Right cardiac atrium (tissue), 5 donors: ENCODE results near the gene ADM2. TPM values are rescaled to one million over a fixed set of nuclear protein-coding genes. Genes with fewer than 3 reads are reported as not detected.

ENCODE experiments used
- ATAC-seq, 2 donors: fragments of 200-7000 bp; cut with Tn5 transposase; one replicate each; pipeline versions ENCODE4 v1.8.0 to v1.9.1; 2020; ENCODE audit warnings: moderate library complexity in 2 of 2, mild to moderate bottlenecking in 1 of 2
- DNase-seq, 3 donors: peaks; one replicate each; pipeline ENCODE4 v3.0.0-alpha.2; 2020
- H3K27ac ChIP-seq: one replicate; pipeline ENCODE4 v1.5.1; 2013; ENCODE audit warnings: mild to moderate bottlenecking, low read length, control low read depth, moderate library complexity
- H3K27me3 ChIP-seq: one replicate; pipeline ENCODE4 v1.6.1; 2013; ENCODE audit not compliant: control insufficient read depth, insufficient read depth
- H3K4me1 ChIP-seq: one replicate; pipeline ENCODE4 v1.6.1; 2013; ENCODE audit warnings: low read length; ENCODE audit not compliant: control insufficient read depth, insufficient read depth
- H3K4me3 ChIP-seq: one replicate; pipeline ENCODE4 v1.5.1; 2013; ENCODE audit warnings: low read length, control low read depth
- H3K9me3 ChIP-seq: one replicate; pipeline ENCODE4 v1.6.1; 2013; ENCODE audit warnings: low read length; ENCODE audit not compliant: control insufficient read depth
- WGBS: extraction: QIAGEN DNeasy Blood & Tissue Kit; methylation state at CpG from one replicate; pipeline ENCODE4 v1.1.7; 2013; 5-methylcytosine and 5-hydroxymethylcytosine counted together
- intact Hi-C, 4 donors: fragments of 100-400 bp; cut with DNase I; formaldehyde crosslinking; loops; one replicate each; pipeline versions ENCODE4 v1.11.0 to v1.14.0; 2022 to 2023
- polyA plus RNA-seq: library from polyadenylated mRNA; stranded (reverse); fragments of 200-250 nt; gene quantifications from one replicate; pipeline ENCODE4 v1.2.3, GENCODE V29; 2013
- total RNA-seq, 4 donors: library from RNA; stranded (reverse); fragmentation: NEBNext Ultra II Directional; extraction: Animal tissue kit (Norgen Biotek cat#: 25700); gene quantifications; one replicate each; pipeline ENCODE4 v1.2.1, GENCODE V29; 2021
- donor health status: healthy with polysubstance abuse.
- donor health status: DM: no; HTN: yes; CAD: no.
- donor health status: DM: no; HTN: no; CAD: no.
- donor health status: DM: no; HTN: yes; CAD: no; lungs with severe emphysema.
- donor health status: DM: yes; HTN: yes; CAD: no.

The ADM2 gene
- total and polyA plus RNA-seq, 5 donors = 0.05 to 0.32 (median 0.11) TPM; not detected in 2

GRCh38 chr22:50489363-50490243 lies 8.3 kb downstream of the ADM2 start:
- WGBS = 87% methylated on average over 31 of the region's 31 CpGs
- no peak overlapping the region for H3K27ac ChIP-seq
- ATAC-seq = no peak
- intact Hi-C loops = loop anchor here in 1 of 4 donors (10.0 kb wide), 1 partner anchor 115 kb away; the partner anchor contains the start of gene MAPK8IP2
- H3K4me3 ChIP-seq = no peak overlapping the region
- no peaks in the 10 kb centered on the region for H3K9me3 ChIP-seq
- DNase-seq = peak in 1 of 3 donors; percentile 42
- H3K4me1 ChIP-seq = no peaks in the 10 kb centered on the region
- H3K27me3 ChIP-seq = no peaks in the 10 kb centered on the region

- no peak for ATAC-seq
- WGBS = 62% methylated on average over 27 of the region's 27 CpGs
- intact Hi-C loops = loop anchor here in 1 of 4 donors (10.0 kb wide), 1 partner anchor 114 kb away; the partner anchor contains the start of gene MAPK8IP2
- Histone ChIP-seq H3K9me3 (no peaks in the 10 kb centered on the region), H3K27ac (no peak overlapping the region), H3K4me3 (no peak overlapping the region), H3K4me1 (no peaks in the 10 kb centered on the region), H3K27me3 (no peaks in the 10 kb centered on the region)
- no peak for DNase-seq
Observed at GRCh38 chr22:50490531-50491308, 9.4 kb downstream of the ADM2 start.

GRCh38 chr22:50497093-50497492 lies 15.8 kb downstream of the ADM2 start:
- intact Hi-C loops = loop anchor here in 1 of 4 donors (10.0 kb wide), 1 partner anchor 108 kb away; the partner anchor contains the start of gene MAPK8IP2
- no peaks in the 10 kb centered on the region for H3K27me3 ChIP-seq
- 90% methylated on average over 6 of the region's 6 CpGs for WGBS
- H3K9me3 ChIP-seq = no peaks in the 10 kb centered on the region
- no peaks in the 10 kb centered on the region for H3K4me1 ChIP-seq
- ATAC-seq (no peak), DNase-seq (no peak)
- no peak overlapping the region for H3K27ac ChIP-seq
- no peak overlapping the region for H3K4me3 ChIP-seq

GRCh38 chr22:50498322-50498890 lies 17.1 kb downstream of the ADM2 start:
- Histone ChIP-seq H3K27ac (no peak overlapping the region), H3K4me3 (no peak overlapping the region), H3K9me3 (no peaks in the 10 kb centered on the region), H3K27me3 (no peaks in the 10 kb centered on the region), H3K4me1 (no peaks in the 10 kb centered on the region)
- DNase-seq = peak; percentile 49 to 67 (median 63)
- 17% methylated on average over 13 of the region's 13 CpGs for WGBS
- ATAC-seq = peak; percentile 73 to 79
- intact Hi-C loops = loop anchor here in 1 of 4 donors (10.0 kb wide), 1 partner anchor 106 kb away; the partner anchor contains the start of gene MAPK8IP2

- Histone ChIP-seq H3K27ac (no peak overlapping the region), H3K4me1 (no peaks in the 10 kb centered on the region), H3K4me3 (no peak overlapping the region), H3K9me3 (no peaks in the 10 kb centered on the region), H3K27me3 (no peaks in the 10 kb centered on the region)
- DNase-seq = no peak
- intact Hi-C loops = loop anchor here in 2 of 4 donors (10.0 kb wide), 2 partner anchors 256 to 266 kb away; partner anchors contain the start of gene TUBGCP6 (in 1 of the 2)
- 95% methylated on average over 12 of the region's 12 CpGs for WGBS
- ATAC-seq = no peak
Observed at GRCh38 chr22:50500452-50500851, 19.1 kb downstream of the ADM2 start.

GRCh38 chr22:50502096-50502495 lies 20.8 kb downstream of the ADM2 start:
- Histone ChIP-seq H3K27ac (no peak overlapping the region), H3K4me3 (no peak overlapping the region), H3K27me3 (no peaks in the 10 kb centered on the region), H3K9me3 (no peaks in the 10 kb centered on the region), H3K4me1 (no peaks in the 10 kb centered on the region)
- intact Hi-C loops = loop anchor here in 2 of 4 donors (10.0 kb wide), 2 partner anchors 257 to 267 kb away; partner anchors contain the start of gene TUBGCP6 (in 1 of the 2)
- no peak for ATAC-seq
- peak in 2 of 3 donors; percentile 38 to 45 for DNase-seq
- 81% methylated on average over 6 of the region's 6 CpGs for WGBS

- DNase-seq (peak in 2 of 3 donors; percentile 39 to 50), ATAC-seq (no peak)
- no peaks in the 10 kb centered on the region for H3K9me3 ChIP-seq
- no peak overlapping the region for H3K4me3 ChIP-seq
- intact Hi-C loops = loop anchor here in 2 of 4 donors (10.0 kb wide), 2 partner anchors 258 to 268 kb away; partner anchors contain the start of gene TUBGCP6 (in 1 of the 2)
- no peak overlapping the region for H3K27ac ChIP-seq
- no peaks in the 10 kb centered on the region for H3K4me1 ChIP-seq
- H3K27me3 ChIP-seq = no peaks in the 10 kb centered on the region
- whole genome bisulfite sequencing = 82% methylated on average over 24 of the region's 24 CpGs
Observed at GRCh38 chr22:50502628-50503474, 21.5 kb downstream of the ADM2 start.

- ATAC-seq (no peak), DNase-seq (peak in 2 of 3 donors; percentile 53 to 71)
- Histone ChIP-seq H3K4me1 (no peaks in the 10 kb centered on the region), H3K27me3 (no peaks in the 10 kb centered on the region), H3K27ac (no peak overlapping the region), H3K9me3 (no peaks in the 10 kb centered on the region), H3K4me3 (no peak overlapping the region)
- 85% methylated on average over 25 of the region's 26 CpGs for WGBS
- intact Hi-C loops = loop anchor here in 2 of 4 donors (10.0 kb wide), 2 partner anchors 259 to 269 kb away; partner anchors contain the start of gene TUBGCP6 (in 1 of the 2)
Observed at GRCh38 chr22:50503475-50504145, 22.3 kb downstream of the ADM2 start.

- Histone ChIP-seq H3K4me3 (no peak overlapping the region), H3K9me3 (no peaks in the 10 kb centered on the region), H3K4me1 (no peaks in the 10 kb centered on the region), H3K27me3 (no peaks in the 10 kb centered on the region), H3K27ac (no peak overlapping the region)
- DNase-seq = peak in 2 of 3 donors; percentile 58 to 72
- intact Hi-C loops = loop anchor here in 2 of 4 donors (10.0 kb wide), 2 partner anchors 260 to 270 kb away; partner anchors contain the start of gene TUBGCP6 (in 1 of the 2)
- ATAC-seq = no peak
- 95% methylated on average over 44 of the region's 44 CpGs for WGBS
Observed at GRCh38 chr22:50504369-50505211, 23.2 kb downstream of the ADM2 start.
